ENCODE measurements around the gene OR6B3.

Gene OR6B3

DNA sequence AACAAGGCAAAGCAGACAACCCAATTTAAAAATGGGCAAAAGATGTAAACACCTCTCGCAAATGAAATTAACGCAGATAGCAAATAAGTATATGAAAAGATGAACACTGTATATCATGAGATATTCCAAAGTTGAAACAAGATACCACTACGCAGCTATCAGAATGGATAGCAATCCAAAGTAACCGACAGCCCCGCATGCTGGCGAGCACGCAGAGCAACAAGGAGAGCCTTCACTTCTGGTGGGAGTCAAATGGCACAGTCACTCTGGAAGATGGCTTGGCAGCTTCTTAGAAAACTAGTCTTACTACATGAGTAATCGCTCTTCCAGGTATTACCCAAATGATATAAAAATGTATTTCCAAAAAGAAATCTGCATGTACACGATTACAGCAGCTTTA is 29.5 kb downstream of the OR6B3 start:
- Mint-ChIP-seq H3K4me3 (peak overlapping the region; percentile 96), H3K36me3 (peaks cover 7% of the 10 kb centered on the region), H3K4me1 (peaks cover 24% of the 10 kb centered on the region), H3K27me3 (no peaks in the 10 kb centered on the region), H3K27ac (peak overlapping the region; percentile 97), H3K9me3 (no peaks in the 10 kb centered on the region)

DNA sequence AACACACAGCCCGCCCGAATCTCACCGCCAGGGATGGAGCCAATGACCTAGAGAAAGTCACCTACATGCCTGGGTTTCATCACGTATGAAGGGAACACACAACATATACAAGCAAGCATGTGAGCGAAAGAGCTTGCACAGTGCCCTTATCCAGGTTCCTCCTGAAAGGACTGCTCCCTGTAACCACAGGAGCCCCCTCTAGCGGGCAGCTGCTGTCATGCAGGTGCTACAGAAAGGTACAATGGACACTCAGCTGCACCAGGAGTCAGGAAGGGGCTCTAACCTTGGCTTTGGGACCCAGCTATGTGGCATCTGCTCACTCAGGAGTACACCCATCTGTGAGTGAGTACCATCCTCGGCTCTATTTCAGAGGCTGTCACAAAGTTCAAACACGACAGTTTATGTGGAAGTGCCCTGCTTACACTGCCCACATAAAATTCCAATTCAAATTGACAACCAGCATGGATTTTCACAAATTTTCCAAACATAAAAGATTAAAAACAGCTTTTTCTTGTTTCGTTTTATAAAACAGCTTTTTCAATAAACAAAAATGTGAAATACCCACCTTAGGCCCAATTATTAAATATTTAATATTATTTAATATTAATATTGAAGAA is 31.7 kb downstream of the OR6B3 start:
- H3K9me3 Mint-ChIP-seq: no peaks in the 10 kb centered on the region
- H3K4me3 Mint-ChIP-seq: no peak overlapping the region
- H3K4me1 Mint-ChIP-seq: peaks cover 24% of the 10 kb centered on the region
- H3K36me3 Mint-ChIP-seq: peaks cover 9% of the 10 kb centered on the region
- H3K27me3 Mint-ChIP-seq: no peaks in the 10 kb centered on the region
- H3K27ac Mint-ChIP-seq: no peak overlapping the region

- Mint-ChIP-seq H3K27me3 (no peaks in the 10 kb centered on the region), H3K27ac (no peak overlapping the region), H3K4me3 (no peak overlapping the region), H3K9me3 (no peaks in the 10 kb centered on the region), H3K4me1 (peaks cover 11% of the 10 kb centered on the region), H3K36me3 (peaks cover 17% of the 10 kb centered on the region)
These were observed 35.1 kb downstream of the OR6B3 start for GRCh38 chr2:240018071-240018750.

DNA sequence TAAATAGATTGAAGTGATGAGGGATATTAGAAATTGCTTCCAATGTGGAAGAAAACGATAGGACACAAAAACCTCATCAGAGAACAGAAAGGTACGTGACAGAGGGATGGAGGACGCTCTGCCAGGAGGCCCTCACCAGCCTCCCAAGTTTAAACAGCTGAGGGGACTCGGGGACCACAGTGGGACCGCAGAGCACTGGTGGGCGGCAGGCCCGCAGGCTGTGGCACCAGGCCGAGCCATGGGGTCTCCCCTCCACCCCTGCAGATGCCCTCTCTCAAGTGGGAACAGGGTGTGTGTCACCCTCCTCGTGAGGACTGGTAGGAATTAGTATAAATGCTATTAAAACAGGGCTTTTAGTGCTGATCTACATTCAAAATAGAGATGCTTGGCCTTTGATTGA is 39.0 kb downstream of the OR6B3 start:
- Mint-ChIP-seq H3K4me3 (no peak overlapping the region), H3K27me3 (no peaks in the 10 kb centered on the region), H3K9me3 (no peaks in the 10 kb centered on the region), H3K27ac (no peak overlapping the region), H3K4me1 (no peaks in the 10 kb centered on the region), H3K36me3 (peaks cover 16% of the 10 kb centered on the region)

DNA sequence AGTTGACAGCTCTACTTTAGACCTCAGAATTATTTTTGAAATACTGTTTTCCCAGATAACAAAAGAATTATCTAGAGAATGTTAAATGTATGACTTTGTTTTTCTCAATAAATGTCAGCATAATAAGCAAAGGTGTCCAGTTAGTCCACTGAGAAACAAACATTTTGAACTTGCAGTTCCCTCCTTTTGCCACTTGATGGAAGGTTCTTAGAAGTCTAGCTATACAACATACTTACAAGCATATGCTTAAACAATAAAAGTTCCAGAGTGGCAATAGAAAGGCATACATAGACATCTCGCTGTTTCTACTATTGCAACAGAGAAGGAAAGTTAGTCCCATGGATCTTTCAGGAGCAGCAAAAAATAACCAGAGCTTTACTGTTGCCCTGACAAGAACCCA is 40.0 kb downstream of the OR6B3 start:
- H3K4me1 Mint-ChIP-seq: no peaks in the 10 kb centered on the region
- H3K27ac Mint-ChIP-seq: no peak overlapping the region
- no peaks in the 10 kb centered on the region for H3K27me3 Mint-ChIP-seq
- no peaks in the 10 kb centered on the region for H3K9me3 Mint-ChIP-seq
- peaks cover 13% of the 10 kb centered on the region for H3K36me3 Mint-ChIP-seq
- no peak overlapping the region for H3K4me3 Mint-ChIP-seq

GRCh38 chr2:240002983-240003382 is 50.3 kb downstream of the OR6B3 start:
- Mint-ChIP-seq H3K4me1 (no peaks in the 10 kb centered on the region), H3K27me3 (no peaks in the 10 kb centered on the region), H3K4me3 (no peak overlapping the region), H3K9me3 (no peaks in the 10 kb centered on the region), H3K27ac (no peak overlapping the region), H3K36me3 (peaks cover 18% of the 10 kb centered on the region)

- Mint-ChIP-seq H3K4me1 (no peaks in the 10 kb centered on the region), H3K4me3 (no peak overlapping the region), H3K9me3 (no peaks in the 10 kb centered on the region), H3K27ac (no peak overlapping the region), H3K27me3 (no peaks in the 10 kb centered on the region), H3K36me3 (peaks cover 10% of the 10 kb centered on the region)
These were observed 52.6 kb downstream of the OR6B3 start for GRCh38 chr2:240000671-240001070.

DNA sequence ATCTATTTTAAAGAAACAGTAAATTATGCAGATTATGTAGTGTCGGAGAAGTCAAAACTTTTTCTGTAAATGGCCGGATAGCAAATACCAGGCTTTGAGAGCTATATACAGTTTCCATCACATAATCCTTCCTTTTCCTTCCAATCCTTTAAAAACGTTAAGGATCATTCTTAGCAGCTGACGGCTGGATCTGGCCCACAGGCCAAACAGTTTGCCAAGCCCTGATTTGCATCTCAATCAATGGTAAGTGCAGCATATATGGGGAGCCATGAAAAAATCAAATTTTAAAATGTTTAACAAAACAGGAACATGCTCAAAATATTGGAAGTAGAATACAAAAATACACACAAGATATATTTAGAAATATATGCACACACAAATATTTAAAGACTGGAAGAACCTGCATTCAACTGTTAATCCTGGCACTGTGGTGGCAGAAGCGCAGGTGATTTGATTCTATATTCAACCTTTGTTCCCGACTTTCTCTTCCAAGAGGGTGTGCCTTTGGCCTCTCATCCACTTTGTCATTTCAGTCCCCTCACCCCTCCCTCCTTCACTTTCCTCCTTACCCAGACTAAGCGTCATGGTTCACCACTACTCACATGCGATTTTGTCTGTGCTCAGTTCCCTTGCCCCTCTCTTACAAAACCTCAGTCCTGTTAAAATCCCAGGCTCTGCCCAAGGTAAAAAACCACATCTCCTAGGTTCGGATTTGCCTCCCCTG is 55.5 kb downstream of the OR6B3 start:
- H3K4me3 Mint-ChIP-seq: no peak overlapping the region
- H3K9me3 Mint-ChIP-seq: no peaks in the 10 kb centered on the region
- H3K4me1 Mint-ChIP-seq: no peaks in the 10 kb centered on the region
- no peak overlapping the region for H3K27ac Mint-ChIP-seq
- H3K27me3 Mint-ChIP-seq: no peaks in the 10 kb centered on the region
- peaks cover 2% of the 10 kb centered on the region for H3K36me3 Mint-ChIP-seq
